Activated CD8-positive, alpha-beta memory T cell treated with anti-CD3 and anti-CD28 coated beads for 1 hour (primary cell): ENCODE data around the gene PC.
A peak's percentile ranks its signal among the peaks of the same experiment; 100 is the strongest.

Source experiments
- DNase-seq, 2 donors: peaks; one replicate each; pipeline ENCODE4 v3.0.0-alpha.2; 2020; ENCODE audit warnings: low read depth in 1 of 2; ENCODE audit errors: extremely low read depth in 1 of 2

Gene PC

GRCh38 chr11:66868726-66869566, 89.2 kb downstream of the PC start:
- peak; percentile 53 to 56 for DNase-seq

GRCh38 chr11:66868082-66868725, 90.0 kb downstream of the PC start:
- DNase-seq: no peak

GRCh38 chr11:66867425-66868040, 90.7 kb downstream of the PC start:
- no peak for DNase-seq

- DNase-seq: no peak
Measured at GRCh38 chr11:66866511-66866986, 91.6 kb downstream of the PC start.

GRCh38 chr11:66866007-66866406, 92.2 kb downstream of the PC start:
- DNase-seq: no peak

GRCh38 chr11:66864924-66865697, 93.1 kb downstream of the PC start:
- DNase-seq: no peak

- no peak for DNase-seq
Measured at GRCh38 chr11:66864172-66864901, 93.8 kb downstream of the PC start.

- no peak for DNase-seq
Measured at GRCh38 chr11:66863428-66864125, 94.6 kb downstream of the PC start.

GRCh38 chr11:66862559-66863037, 95.6 kb downstream of the PC start:
- DNase-seq: no peak

- no peak for DNase-seq
Measured at GRCh38 chr11:66861774-66862558, 96.2 kb downstream of the PC start.

- no peak for DNase-seq
Measured at GRCh38 chr11:66861038-66861773, 97.0 kb downstream of the PC start.

- no peak for DNase-seq
Measured at GRCh38 chr11:66860449-66860831, 97.7 kb downstream of the PC start.

- DNase-seq: no peak
Measured at GRCh38 chr11:66859686-66860448, 98.3 kb downstream of the PC start.

- no peak for DNase-seq
Measured at GRCh38 chr11:66858939-66859685, 99.1 kb downstream of the PC start.

- no peak for DNase-seq
Measured at GRCh38 chr11:66858186-66858938, 99.8 kb downstream of the PC start.

- no peak for DNase-seq
Measured at GRCh38 chr11:66857927-66858185, 100.3 kb downstream of the PC start.
